CD4-positive, alpha-beta T cell treated with Interleukin-6 at 100 ng/mL for 8 hours (primary cell): Measurements from ENCODE around the gene TNS2.

Source experiments
- DNase-seq: peaks from one replicate; pipeline ENCODE4 v3.0.0-alpha.2; 2020; ENCODE audit warnings: mixed read lengths, low spot score

The TNS2 gene

GRCh38 chr12:53056296-53056695, 6.4 kb downstream of the TNS2 start:
- DNase-seq: no peak

- no peak for DNase-seq
Observed at GRCh38 chr12:53056901-53057300, 7.0 kb downstream of the TNS2 start.

- DNase-seq: no peak
Observed at GRCh38 chr12:53057816-53058500, 8.1 kb downstream of the TNS2 start.

GRCh38 chr12:53058674-53059433, 9.0 kb downstream of the TNS2 start:
- DNase-seq: no peak

- no peak for DNase-seq
Observed at GRCh38 chr12:53059434-53060063, 9.7 kb downstream of the TNS2 start.

- no peak for DNase-seq
Observed at GRCh38 chr12:53060064-53060720, 10.3 kb downstream of the TNS2 start.

GRCh38 chr12:53060721-53061276, 10.9 kb downstream of the TNS2 start:
- DNase-seq: no peak

GRCh38 chr12:53061404-53062010, 11.6 kb downstream of the TNS2 start:
- no peak for DNase-seq

- DNase-seq: no peak
Observed at GRCh38 chr12:53062011-53062961, 12.4 kb downstream of the TNS2 start.

GRCh38 chr12:53062977-53063707, 13.3 kb downstream of the TNS2 start:
- DNase-seq: no peak

- DNase-seq: no peak
Observed at GRCh38 chr12:53063708-53064612, 14.1 kb downstream of the TNS2 start.

- no peak for DNase-seq
Observed at GRCh38 chr12:53064613-53065436, 15.0 kb downstream of the TNS2 start.

GRCh38 chr12:53065470-53065869, 15.6 kb downstream of the TNS2 start:
- no peak for DNase-seq

GRCh38 chr12:53065975-53066931, 16.4 kb downstream of the TNS2 start:
- DNase-seq: peak; percentile 59

- no peak for DNase-seq
Observed at GRCh38 chr12:53067074-53067992, 17.5 kb downstream of the TNS2 start.
